ENCODE data around the gene SPRR1A. TPM values are rescaled to one million over a fixed set of nuclear protein-coding genes. Genes with fewer than 3 reads are reported as not detected.

Gene SPRR1A
- total and polyA plus RNA-seq, 4 donors, result not detected

DNA sequence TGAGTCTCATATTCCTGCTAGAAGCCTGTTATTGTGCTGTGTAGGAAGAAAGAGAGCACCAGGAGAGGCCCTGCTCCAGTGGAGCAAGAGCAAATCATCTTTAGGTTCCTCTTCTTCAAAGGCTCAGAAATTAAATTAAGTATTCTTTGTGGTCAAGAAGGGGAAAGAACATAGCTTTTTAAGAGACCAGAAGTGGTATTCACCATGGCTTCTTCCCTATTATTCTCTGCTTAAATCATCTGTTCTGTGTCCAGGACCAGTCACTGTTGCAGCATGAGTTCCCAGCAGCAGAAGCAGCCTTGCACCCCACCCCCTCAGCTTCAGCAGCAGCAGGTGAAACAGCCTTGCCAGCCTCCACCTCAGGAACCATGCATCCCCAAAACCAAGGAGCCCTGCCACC lies 48.2 kb downstream of the SPRR1A start:
- Histone ChIP-seq H3K27me3 (ENCODE audit: control insufficient read depth in 3 of 3, insufficient read depth in 3 of 3, low read length in 2 of 3) (no peaks in the 10 kb centered on the region), H3K4me3 (no peak overlapping the region), H3K4me1 (ENCODE audit: control insufficient read depth in 5 of 5, insufficient read depth in 5 of 5, low read length in 5 of 5) (no peaks in the 10 kb centered on the region), H3K9me3 (ENCODE audit: control insufficient read depth in 4 of 4, insufficient read depth in 3 of 4, low read length in 3 of 4) (peaks cover 0 to 3% (median 0%) of the 10 kb centered on the region in 4 donors), H3K36me3 (ENCODE audit: control insufficient read depth in 4 of 4, insufficient read depth in 4 of 4, low read length in 4 of 4) (no peaks in the 10 kb centered on the region), H3K27ac (ENCODE audit: low read depth in 1 of 2, low read length in 1 of 2) (no peak overlapping the region), H3K9ac (ENCODE audit: insufficient read depth in 1 of 2, low read length in 2 of 2) (no peak overlapping the region)
- DNase-seq, result no peak
- no peak for ATAC-seq (ENCODE audit: insufficient read depth, low FRiP score)
- TF ChIP-seq, protein P1, sequence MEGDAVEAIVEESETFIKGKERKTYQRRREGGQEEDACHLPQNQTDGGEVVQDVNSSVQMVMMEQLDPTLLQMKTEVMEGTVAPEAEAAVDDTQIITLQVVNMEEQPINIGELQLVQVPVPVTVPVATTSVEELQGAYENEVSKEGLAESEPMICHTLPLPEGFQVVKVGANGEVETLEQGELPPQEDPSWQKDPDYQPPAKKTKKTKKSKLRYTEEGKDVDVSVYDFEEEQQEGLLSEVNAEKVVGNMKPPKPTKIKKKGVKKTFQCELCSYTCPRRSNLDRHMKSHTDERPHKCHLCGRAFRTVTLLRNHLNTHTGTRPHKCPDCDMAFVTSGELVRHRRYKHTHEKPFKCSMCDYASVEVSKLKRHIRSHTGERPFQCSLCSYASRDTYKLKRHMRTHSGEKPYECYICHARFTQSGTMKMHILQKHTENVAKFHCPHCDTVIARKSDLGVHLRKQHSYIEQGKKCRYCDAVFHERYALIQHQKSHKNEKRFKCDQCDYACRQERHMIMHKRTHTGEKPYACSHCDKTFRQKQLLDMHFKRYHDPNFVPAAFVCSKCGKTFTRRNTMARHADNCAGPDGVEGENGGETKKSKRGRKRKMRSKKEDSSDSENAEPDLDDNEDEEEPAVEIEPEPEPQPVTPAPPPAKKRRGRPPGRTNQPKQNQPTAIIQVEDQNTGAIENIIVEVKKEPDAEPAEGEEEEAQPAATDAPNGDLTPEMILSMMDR (IDR thresholded peaks at IDR 0.05; ENCODE audit: control extremely low read depth, extremely low read depth), result no peak

DNA sequence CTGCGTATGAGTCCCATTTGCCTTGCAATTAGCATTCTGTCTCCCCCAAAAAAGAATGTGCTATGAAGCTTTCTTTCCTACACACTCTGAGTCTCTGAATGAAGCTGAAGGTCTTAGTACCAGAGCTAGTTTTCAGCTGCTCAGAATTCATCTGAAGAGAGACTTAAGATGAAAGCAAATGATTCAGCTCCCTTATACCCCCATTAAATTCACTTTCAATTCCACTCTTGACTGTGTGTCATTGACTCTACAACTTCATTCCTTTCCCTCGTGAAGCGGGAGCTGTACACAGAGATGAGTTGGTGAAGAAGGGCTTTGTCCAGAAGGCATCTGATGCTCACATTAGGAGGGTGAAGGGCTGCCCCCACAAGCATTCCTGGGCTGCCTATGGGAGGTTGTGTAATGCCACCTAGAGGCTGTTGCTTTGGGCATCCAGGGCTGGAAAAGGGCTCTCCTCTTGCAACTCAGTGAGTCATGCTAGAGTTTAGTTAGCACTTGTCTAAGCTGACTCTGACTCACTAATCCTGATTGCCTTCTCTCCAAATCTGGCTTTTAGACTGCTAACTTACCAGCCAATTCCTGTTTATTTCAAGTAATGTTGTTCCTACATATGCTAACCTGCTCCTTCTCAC lies 48.9 kb downstream of the SPRR1A start:
- peak; percentile 53 for ATAC-seq (ENCODE audit: insufficient read depth, low FRiP score)
- Histone ChIP-seq H3K9ac (ENCODE audit: insufficient read depth in 1 of 2, low read length in 2 of 2) (no peak overlapping the region), H3K27ac (ENCODE audit: low read depth in 1 of 2, low read length in 1 of 2) (no peak overlapping the region), H3K36me3 (ENCODE audit: control insufficient read depth in 4 of 4, insufficient read depth in 4 of 4, low read length in 4 of 4) (no peaks in the 10 kb centered on the region), H3K4me1 (ENCODE audit: control insufficient read depth in 5 of 5, insufficient read depth in 5 of 5, low read length in 5 of 5) (no peaks in the 10 kb centered on the region), H3K4me3 (no peak overlapping the region), H3K9me3 (ENCODE audit: control insufficient read depth in 4 of 4, insufficient read depth in 3 of 4, low read length in 3 of 4) (peaks cover 0 to 3% (median 0%) of the 10 kb centered on the region in 4 donors), H3K27me3 (ENCODE audit: control insufficient read depth in 3 of 3, insufficient read depth in 3 of 3, low read length in 2 of 3) (no peaks in the 10 kb centered on the region)
- TF ChIP-seq, protein P1 (IDR thresholded peaks at IDR 0.05; ENCODE audit: control extremely low read depth, extremely low read depth), result no peak
- DNase-seq, result peak in 1 of 3 donors; percentile 0
- 29 to 48% methylated on average over 3 of the region's 3 CpGs for WGBS, 2 donors

DNA sequence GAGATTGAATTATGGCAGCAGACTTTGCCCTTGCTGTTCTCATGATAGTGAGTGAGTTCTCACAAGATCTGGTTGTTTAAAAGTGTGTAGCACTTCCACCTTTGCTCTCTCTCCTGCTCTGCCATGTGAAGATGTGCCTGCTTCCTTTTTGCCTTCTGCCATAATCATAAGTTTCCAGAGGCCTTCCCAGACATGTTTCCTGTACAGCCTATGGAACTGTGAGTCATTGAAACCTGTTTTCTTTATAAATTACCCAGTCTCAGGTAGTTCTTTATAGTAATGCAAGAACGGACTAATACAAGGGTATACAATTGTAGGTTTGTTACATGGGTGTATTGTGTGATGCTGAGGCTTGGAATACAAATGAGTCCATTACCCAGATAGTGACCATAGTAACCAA lies 51.3 kb downstream of the SPRR1A start:
- Histone ChIP-seq H3K9ac (ENCODE audit: insufficient read depth in 1 of 2, low read length in 2 of 2) (no peak overlapping the region), H3K9me3 (ENCODE audit: control insufficient read depth in 4 of 4, insufficient read depth in 3 of 4, low read length in 3 of 4) (no peaks in the 10 kb centered on the region), H3K4me3 (no peak overlapping the region), H3K4me1 (ENCODE audit: control insufficient read depth in 5 of 5, insufficient read depth in 5 of 5, low read length in 5 of 5) (no peaks in the 10 kb centered on the region), H3K27me3 (ENCODE audit: control insufficient read depth in 3 of 3, insufficient read depth in 3 of 3, low read length in 2 of 3) (no peaks in the 10 kb centered on the region), H3K27ac (ENCODE audit: low read depth in 1 of 2, low read length in 1 of 2) (no peak overlapping the region), H3K36me3 (ENCODE audit: control insufficient read depth in 4 of 4, insufficient read depth in 4 of 4, low read length in 4 of 4) (no peaks in the 10 kb centered on the region)
- 81 to 84% methylated on average over 1 of the region's 1 CpG for WGBS, 2 donors
- no peak for ATAC-seq (ENCODE audit: insufficient read depth, low FRiP score)
- DNase-seq, result no peak
- TF ChIP-seq, protein P1 (IDR thresholded peaks at IDR 0.05; ENCODE audit: control extremely low read depth, extremely low read depth), result no peak

Small RNAs within 50 kb of the gene (small RNA-seq; reads per million reads assigned to genes)
- gene AL356867.1 (ENCODE audit: low replicate concordance) (not detected), gene RF00322 (ENCODE audit: low replicate concordance) (not detected), gene SPRR1A (ENCODE audit: low replicate concordance) (not detected)

Other genes starting within 250 kb of the SPRR1A start
- not detected for gene KPRP, start 226.1 kb upstream of the SPRR1A start, total RNA-seq
- gene KPRP, start 226.1 kb upstream of the SPRR1A start, polyA plus RNA-seq, result not detected
- not detected for gene LCE1F, start 208.9 kb upstream of the SPRR1A start, total RNA-seq
- not detected for gene LCE1F, start 208.9 kb upstream of the SPRR1A start, polyA plus RNA-seq
- not detected for gene LCE1E, start 197.8 kb upstream of the SPRR1A start, total RNA-seq
- not detected for gene LCE1E, start 197.8 kb upstream of the SPRR1A start, polyA plus RNA-seq
- not detected for gene LCE1D, start 187.4 kb upstream of the SPRR1A start, total RNA-seq
- gene LCE1D, start 187.4 kb upstream of the SPRR1A start, polyA plus RNA-seq, result not detected
- not detected for gene LCE1C, start 177.4 kb upstream of the SPRR1A start, total RNA-seq
- gene LCE1C, start 177.4 kb upstream of the SPRR1A start, polyA plus RNA-seq, result not detected
- not detected for gene LCE1B, start 172.1 kb upstream of the SPRR1A start, total RNA-seq
- not detected for gene LCE1B, start 172.1 kb upstream of the SPRR1A start, polyA plus RNA-seq
- gene LCE1A, start 156.6 kb upstream of the SPRR1A start, total RNA-seq, result not detected
- not detected for gene LCE1A, start 156.6 kb upstream of the SPRR1A start, polyA plus RNA-seq
- not detected for gene LCE6A, start 141.2 kb upstream of the SPRR1A start, total RNA-seq
- gene LCE6A, start 141.2 kb upstream of the SPRR1A start, polyA plus RNA-seq, result not detected
- not detected for gene LCE7A, start 124.1 kb upstream of the SPRR1A start, total RNA-seq
- not detected for gene LCE7A, start 124.1 kb upstream of the SPRR1A start, polyA plus RNA-seq
- gene SMCP, start 105.8 kb upstream of the SPRR1A start, total RNA-seq, result not detected
- not detected for gene SMCP, start 105.8 kb upstream of the SPRR1A start, polyA plus RNA-seq
- gene IVL, start 75.5 kb upstream of the SPRR1A start, total RNA-seq, result under 1 TPM in 1 of 2 donors, not detected in 1; 0.31 TPM
- under 1 TPM; 0.22 to 0.52 TPM for gene IVL, start 75.5 kb upstream of the SPRR1A start, polyA plus RNA-seq
- not detected for gene SPRR5, start 36.9 kb upstream of the SPRR1A start, total RNA-seq
- gene SPRR5, start 36.9 kb upstream of the SPRR1A start, polyA plus RNA-seq, result under 1 TPM in 1 of 2 donors, not detected in 1; 0.05 TPM
- gene SPRR4, start 13.4 kb upstream of the SPRR1A start, total RNA-seq, result not detected
- gene SPRR4, start 13.4 kb upstream of the SPRR1A start, polyA plus RNA-seq, result not detected
- gene SPRR3, start 17.7 kb downstream of the SPRR1A start, total RNA-seq, result 1 to 10 TPM in 1 of 2 donors, not detected in 1; 1.9 TPM
- 1 to 10 TPM in 1 of 2 donors, under 1 TPM in 1; 0.50 to 1.2 TPM for gene SPRR3, start 17.7 kb downstream of the SPRR1A start, polyA plus RNA-seq
- not detected for gene SPRR1B, start 47.1 kb downstream of the SPRR1A start, total RNA-seq
- 1 to 10 TPM in 1 of 2 donors, under 1 TPM in 1; 0.31 to 1.9 TPM for gene SPRR1B, start 47.1 kb downstream of the SPRR1A start, polyA plus RNA-seq
- gene SPRR2D, start 57.0 kb downstream of the SPRR1A start, total RNA-seq, result not detected
- gene SPRR2D, start 57.0 kb downstream of the SPRR1A start, polyA plus RNA-seq, result 1 to 10 TPM; 1.0 to 2.5 TPM
- gene SPRR2A, start 73.4 kb downstream of the SPRR1A start, total RNA-seq, result under 1 TPM in 1 of 2 donors, not detected in 1; 0.82 TPM
- 1 to 10 TPM in 1 of 2 donors, not detected in 1; 4.5 TPM for gene SPRR2A, start 73.4 kb downstream of the SPRR1A start, polyA plus RNA-seq
- not detected for gene SPRR2B, start 87.5 kb downstream of the SPRR1A start, total RNA-seq
- not detected for gene SPRR2B, start 87.5 kb downstream of the SPRR1A start, polyA plus RNA-seq
- gene SPRR2E, start 110.4 kb downstream of the SPRR1A start, total RNA-seq, result not detected
- gene SPRR2E, start 110.4 kb downstream of the SPRR1A start, polyA plus RNA-seq, result under 1 TPM; 0.33 to 0.60 TPM
- not detected for gene SPRR2F, start 129.4 kb downstream of the SPRR1A start, total RNA-seq
- under 1 TPM in 1 of 2 donors, not detected in 1; 0.73 TPM for gene SPRR2F, start 129.4 kb downstream of the SPRR1A start, polyA plus RNA-seq
- gene SPRR2G, start 166.8 kb downstream of the SPRR1A start, total RNA-seq, result not detected
- gene SPRR2G, start 166.8 kb downstream of the SPRR1A start, polyA plus RNA-seq, result not detected
- gene LELP1, start 219.3 kb downstream of the SPRR1A start, total RNA-seq, result not detected
- not detected for gene LELP1, start 219.3 kb downstream of the SPRR1A start, polyA plus RNA-seq
- gene PRR9, start 233.5 kb downstream of the SPRR1A start, total RNA-seq, result not detected
- gene PRR9, start 233.5 kb downstream of the SPRR1A start, polyA plus RNA-seq, result under 1 TPM in 1 of 2 donors, not detected in 1; 0.22 TPM

Measured in lung (tissue), 13 donors.